GM12878 (cell line): ENCODE results near the gene RANBP3. TPM values are rescaled to one million over a fixed set of nuclear protein-coding genes. Genes with fewer than 3 reads are reported as not detected.
"Not testable (repeated sequence)": the region's sequence is repeated elsewhere in the genome, so short reads cannot be mapped to it uniquely, and the experiment has no call there.

Experiments
- ATAC-seq: fragments of 200-7000 bp; cut with Tn5 transposase; 3 replicates; pipeline ENCODE4 v1.9.1; 2020; ENCODE audit warnings: mild to moderate bottlenecking, moderate library complexity
- BruUV-seq: library from RNA; stranded (reverse); fragments of 400-500 nt; replicated peaks from 2 replicates; lab custom pipeline; 2021; lab: Mats Ljungman, UMichigan
- CTCF ChIA-PET: fragments of 300-600 bp; sonication (Branson Sonifier 250); formaldehyde crosslinking; extraction: SDS; loops from one replicate; lab custom pipeline; 2021; ENCODE audit warnings: inconsistent platforms; lab: Yijun Ruan, JAX
- POLR2A ChIA-PET: fragments of 350-600 bp; formaldehyde crosslinking; extraction: SDS; loops from one replicate; lab custom pipeline; 2021; ENCODE audit warnings: inconsistent platforms; lab: Charles Lee
- RAD21 ChIA-PET: fragments of 300-600 bp; sonication (Branson Sonifier 250); formaldehyde crosslinking; loops from one replicate; lab custom pipeline; 2023; ENCODE audit warnings: antibody characterized with exemption; ENCODE audit not compliant: unreplicated experiment; lab: Charles Lee
- SMC1A ChIA-PET: fragments of 300-600 bp; sonication (Branson Sonifier 250); formaldehyde crosslinking; loops from one replicate; lab custom pipeline; 2023; ENCODE audit not compliant: unreplicated experiment, uncharacterized antibody; lab: Charles Lee
- DNase-seq: peaks from one replicate; pipeline ENCODE4 v3.0.0-alpha.2; 2011; ENCODE audit warnings: low read depth, low spot score
- FAIRE-seq: peaks from 3 replicates; lab custom pipeline; 2011; peaks lifted over from hg19 to GRCh38; lab: Jason Lieb, UNC
- H2AFZ ChIP-seq: 2 replicates; pipeline ENCODE4 v1.6.0; 2011; ENCODE audit warnings: low read depth, low read length, control low read depth; ENCODE audit not compliant: control insufficient read depth
- H3K27ac ChIP-seq: 2 replicates; pipeline ENCODE4 v1.5.1; 2011; ENCODE audit warnings: control low read depth; ENCODE audit not compliant: control insufficient read depth, insufficient read depth
- H3K27me3 ChIP-seq, 2 experiments: replicated peaks in 1 of 2; 2 replicates each; pipeline versions ENCODE4 v1.6.0 to v1.6.1; 2011; ENCODE audit warnings: low read length in 1 of 2; ENCODE audit not compliant: control insufficient read depth in 2 of 2, insufficient read depth in 2 of 2
- H3K36me3 ChIP-seq, 2 experiments: 2 replicates each; pipeline ENCODE4 v1.5.1; 2011; ENCODE audit warnings: low read length in 1 of 2; ENCODE audit not compliant: control insufficient read depth in 2 of 2, insufficient read depth in 2 of 2
- H3K4me1 ChIP-seq: 2 replicates; pipeline ENCODE4 v1.6.1; 2011; ENCODE audit warnings: mild to moderate bottlenecking, low read length, moderate library complexity, mixed read lengths; ENCODE audit not compliant: control insufficient read depth, insufficient read depth
- H3K4me2 ChIP-seq: 2 replicates; pipeline ENCODE4 v1.6.0; 2011; ENCODE audit warnings: control low read depth; ENCODE audit not compliant: control insufficient read depth, insufficient read depth
- H3K4me3 ChIP-seq: fragments of 200-600 bp; sonication (generic); 2 replicates; pipeline ENCODE4 v1.5.1; 2016
- H3K79me2 ChIP-seq: 2 replicates; pipeline ENCODE4 v1.6.0; 2011; ENCODE audit warnings: low read length; ENCODE audit not compliant: control insufficient read depth, insufficient read depth
- H3K9ac ChIP-seq: 2 replicates; pipeline ENCODE4 v1.8.0; 2011; ENCODE audit warnings: low read length, control low read depth, mixed read lengths; ENCODE audit not compliant: control insufficient read depth, insufficient read depth
- H3K9me3 ChIP-seq: replicated peaks from 3 replicates; pipeline ENCODE4 v1.5.1; 2011; ENCODE audit warnings: mild to moderate bottlenecking, low read length; ENCODE audit not compliant: control insufficient read depth, insufficient read depth
- H4K20me1 ChIP-seq: 2 replicates; pipeline ENCODE4 v1.6.0; 2011; ENCODE audit not compliant: control insufficient read depth, insufficient read depth
- BRCA1 ChIP-seq: IDR thresholded peaks from 2 replicates; pipeline ENCODE4 v1.6.1; 2011; ENCODE audit warnings: low read depth, low read length, improper control_type of control experiment
- IKZF1 ChIP-seq: fragments of 450-650 bp; conservative IDR thresholded peaks from 2 replicates; pipeline ENCODE4 v1.6.1; 2017; ENCODE audit warnings: antibody characterized with exemption, mild to moderate bottlenecking
- MXI1 ChIP-seq: fragments of 150-350 bp; IDR thresholded peaks from 2 replicates; pipeline ENCODE4 v1.6.1; 2011; ENCODE audit warnings: low read depth, mild to moderate bottlenecking, inconsistent platforms, low read length, improper control_type of control experiment
- NFYA ChIP-seq: IDR thresholded peaks from 2 replicates; pipeline ENCODE4 v1.6.1; 2011; ENCODE audit warnings: low read depth, mild to moderate bottlenecking, low read length, improper control_type of control experiment, borderline replicate concordance
- NR2C1 ChIP-seq: fragments of 450-650 bp; IDR thresholded peaks from 2 replicates; pipeline ENCODE4 v1.6.1; 2017; ENCODE audit warnings: antibody characterized with exemption, mild to moderate bottlenecking, moderate library complexity
- RAD21 ChIP-seq: IDR thresholded peaks from 2 replicates; pipeline ENCODE4 v1.6.1; 2011; ENCODE audit warnings: mild to moderate bottlenecking, low read depth, low read length, moderate library complexity; ENCODE audit not compliant: insufficient read depth
- RFX5 ChIP-seq: IDR thresholded peaks from 2 replicates; pipeline ENCODE4 v1.6.1; 2011; ENCODE audit warnings: low read depth, low read length, improper control_type of control experiment
- SMC3 ChIP-seq: IDR thresholded peaks from 2 replicates; pipeline ENCODE4 v1.6.1; 2011; ENCODE audit warnings: low read length, improper control_type of control experiment, borderline replicate concordance
- YY1 ChIP-seq: IDR thresholded peaks from 2 replicates; pipeline ENCODE4 v1.6.1; 2011; ENCODE audit warnings: low read depth, mild to moderate bottlenecking, low read length
- WGBS: methylation state at CpG from one replicate; pipeline ENCODE4 v1.1.6; 2016; ENCODE audit warnings: low lambda C conversion rate; ENCODE audit not compliant: insufficient replicate concordance, insufficient coverage; ENCODE audit errors: missing lambda C conversion rate; 5-methylcytosine and 5-hydroxymethylcytosine counted together
- in situ Hi-C: fragments of 300-500 bp; cut with MboI; formaldehyde crosslinking; loops from 9 replicates; pipeline ENCODE4 v1.14.3; 2018; ENCODE audit warnings: mixed read lengths
- intact Hi-C: fragments of 100-400 bp; cut with micrococcal nuclease; formaldehyde crosslinking; loops from one replicate; pipeline ENCODE4 v1.14.2; 2022; ENCODE audit not compliant: unreplicated experiment
- polyA plus RNA-seq, 11 experiments: library from polyadenylated mRNA; depleted of rRNA in 4 of 11; unstranded in 6 of 11; stranded (reverse) in 5 of 11; fragments of >200 nt; fragmentation: Nextera tagmentation in 4 of 11; fragmentation: Illumina TruSeq in 1 of 11; extraction: Ambion mirVana in 4 of 11; extraction: Trizol in 1 of 11; gene quantifications; 1 replicate in 1 of 11; 2 replicates in 10 of 11; pipeline versions ENCODE4 v1.2.1 to v1.2.3, GENCODE V29; 2011 to 2016; ENCODE audit warnings: inconsistent platforms in 2 of 11, missing spikeins in 2 of 11, low read depth in 1 of 11
- total RNA-seq, 4 experiments: library from RNA; depleted of rRNA in 3 of 4; stranded (reverse); fragments of >200 nt in 3 of 4; fragmentation: Illumina TruSeq in 1 of 4; extraction: Trizol in 1 of 4; gene quantifications; 2 replicates each; pipeline versions ENCODE4 v1.2.1 to v1.2.3, GENCODE V29; 2013 to 2021
- TF ChIP-seq, protein P1 (sequence below), 3 experiments: IDR thresholded peaks in 2 of 3; conservative IDR thresholded peaks in 1 of 3; 2 replicates each; pipeline ENCODE4 v1.5.1; 2011; ENCODE audit warnings: low read depth in 3 of 3, low read length in 3 of 3, mild to moderate bottlenecking in 3 of 3, control low read depth in 2 of 3, moderate library complexity in 2 of 3, inconsistent platforms in 1 of 3, mixed read lengths in 1 of 3; ENCODE audit not compliant: control insufficient read depth in 2 of 3, insufficient read depth in 1 of 3; ENCODE audit errors: extremely low read depth in 1 of 3

Gene RANBP3
- total and polyA plus RNA-seq, 10 of the 15 experiments (the other 5 are each of a cell fraction or from before 2014, with no cell fraction given): 1.1 to 81.6 (median 60.0) TPM

DNA sequence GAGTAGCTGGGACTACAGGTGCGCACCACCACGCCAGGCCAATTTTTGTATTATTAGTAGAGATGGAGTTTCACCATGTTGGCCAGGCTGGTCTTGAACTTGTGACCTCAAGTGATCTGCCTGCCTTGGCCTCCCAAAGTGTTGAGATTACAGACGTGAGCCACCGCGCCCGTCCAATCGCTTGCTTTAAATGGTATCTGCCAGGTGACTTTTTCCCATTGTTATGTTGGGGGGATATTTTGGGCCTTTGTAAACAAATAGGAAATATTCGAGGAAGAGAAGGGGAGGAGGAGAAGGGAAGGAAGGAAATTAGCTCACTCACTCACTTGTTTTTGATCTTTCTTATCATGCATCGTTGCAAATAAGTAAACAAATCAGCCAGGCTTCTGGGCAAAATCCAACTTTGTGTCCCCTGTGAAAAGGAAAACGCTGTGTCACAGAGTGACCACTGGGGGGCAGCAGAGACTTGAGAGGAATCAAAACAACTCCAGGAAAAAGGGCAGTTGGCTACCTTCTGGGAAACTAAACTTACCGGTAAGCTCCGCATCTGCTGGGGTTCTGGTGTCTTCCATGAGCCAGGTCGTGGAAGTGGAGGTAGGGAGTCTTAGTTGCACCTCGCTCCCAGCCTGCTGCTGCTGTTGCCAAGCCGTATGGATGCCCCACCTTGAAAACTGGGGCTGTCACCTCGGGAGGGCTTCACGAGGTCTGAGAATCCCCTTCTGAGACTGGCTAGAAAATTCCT, 9.3 kb upstream of the RANBP3 start:
- FAIRE-seq: no peak
- no peak overlapping the region for H3K27ac ChIP-seq

DNA sequence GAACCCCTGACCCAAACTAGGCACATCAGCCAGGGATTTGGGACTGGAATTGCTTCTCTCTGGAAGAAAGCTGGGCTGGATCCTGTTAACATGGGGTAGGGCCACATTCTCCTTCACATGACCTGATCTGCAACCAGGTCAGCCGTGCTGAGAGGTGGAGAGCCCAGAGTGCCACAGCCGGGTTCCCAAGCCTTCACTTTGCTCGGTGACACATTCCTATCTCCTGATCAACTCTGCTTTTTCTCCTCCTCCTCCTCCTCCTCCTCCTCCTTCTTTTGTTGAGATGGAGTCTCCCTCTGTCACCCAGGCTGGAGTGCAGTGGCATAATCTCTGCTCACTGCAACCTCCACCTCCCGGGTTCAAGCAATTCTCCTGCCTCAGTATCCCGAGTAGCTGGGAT, 7.9 kb upstream of the RANBP3 start:
- ChIA-PET RAD21 (interaction anchor here (1.4 to 2.1 kb wide), 3 partner anchors 18 to 55 kb away, joined by 3 to 11 read pairs (median 9); no protein-coding TSS in a partner anchor), CTCF (interaction anchor here (0.5 to 7.8 kb wide), 4 partner anchors 15 to 412 kb away, joined by 3 to 76 read pairs (median 14); no protein-coding TSS in a partner anchor), SMC1A (interaction anchor here (1.4 to 4.2 kb wide), 3 partner anchors 18 to 140 kb away, joined by 4 to 26 read pairs (median 24); no protein-coding TSS in a partner anchor)
- in situ Hi-C loops, FAIRE-seq, H3K36me3 ChIP-seq, H3K79me2 ChIP-seq, BruUV-seq, DNase-seq, H3K4me1 ChIP-seq, H3K27me3 ChIP-seq, H2AFZ ChIP-seq, H3K4me2 ChIP-seq, H3K9ac ChIP-seq, POLR2A ChIA-PET, ATAC-seq, H3K27ac ChIP-seq, H3K4me3 ChIP-seq, H4K20me1 ChIP-seq, H3K9me3 ChIP-seq: not testable (repeated sequence)
- 82% methylated on average over 5 of the region's 5 CpGs for WGBS
- intact Hi-C loops: loop anchor here (2.0 kb wide), 1 partner anchor 37 kb away; no protein-coding TSS in a partner anchor

More for the DNA sequence above, 9.3 kb upstream of the RANBP3 start:
- RAD21 ChIA-PET: interaction anchor here (0.6 to 4.7 kb wide), 7 partner anchors 12 to 183 kb away, joined by 3 to 19 read pairs (median 16); no protein-coding TSS in a partner anchor
- Histone ChIP-seq H4K20me1 (no peaks in the 10 kb centered on the region), H3K79me2 (no peaks in the 10 kb centered on the region), H3K4me3 (peak overlapping the region; percentile 40; the same call in 1 of the 2 replicates), H3K36me3 (no peaks in the 10 kb centered on the region), H3K4me1 (peaks cover 8% of the 10 kb centered on the region), H3K9ac (peak overlapping the region; percentile 64), H3K9me3 (no peaks in the 10 kb centered on the region), H3K27me3 (no peaks in the 10 kb centered on the region), H2AFZ (peak overlapping the region; percentile 94), H3K4me2 (peak overlapping the region; percentile 98)
- POLR2A ChIA-PET: interaction anchor here (0.8 to 1.7 kb wide), 3 partner anchors 12 to 35 kb away, joined by 3 to 4 read pairs (median 3); no protein-coding TSS in a partner anchor
- in situ Hi-C loops (no loop called here), intact Hi-C loops (loop anchor here (1.0 to 2.0 kb wide), 3 partner anchors 36 to 138 kb away; no protein-coding TSS in a partner anchor)
- SMC1A ChIA-PET: interaction anchor here (1.2 to 4.2 kb wide), 10 partner anchors 8 to 139 kb away, joined by 4 to 28 read pairs (median 9); partner anchors contain the start of gene RANBP3
- CTCF ChIA-PET: interaction anchor here (0.6 to 7.8 kb wide), 20 partner anchors 8 to 183 kb away, joined by 3 to 76 read pairs (median 6); partner anchors contain the start of gene RANBP3
- TF ChIP-seq YY1 (peak; percentile 42; the same call in 1 of the 2 replicates), RFX5 (peak; percentile 47; the same call in 1 of the 2 replicates), RAD21 (peak; percentile 84), SMC3 (peak; percentile 68; the same call in 1 of the 2 replicates), NR2C1 (no peak), NFYA (no peak), MXI1 (0 out of 2 replicates have a peak, but pooled peaks have one; percentile 14), IKZF1 (peak; percentile 55), BRCA1 (0 out of 2 replicates have a peak, but pooled peaks have one; percentile 32)
- TF ChIP-seq, protein P1, sequence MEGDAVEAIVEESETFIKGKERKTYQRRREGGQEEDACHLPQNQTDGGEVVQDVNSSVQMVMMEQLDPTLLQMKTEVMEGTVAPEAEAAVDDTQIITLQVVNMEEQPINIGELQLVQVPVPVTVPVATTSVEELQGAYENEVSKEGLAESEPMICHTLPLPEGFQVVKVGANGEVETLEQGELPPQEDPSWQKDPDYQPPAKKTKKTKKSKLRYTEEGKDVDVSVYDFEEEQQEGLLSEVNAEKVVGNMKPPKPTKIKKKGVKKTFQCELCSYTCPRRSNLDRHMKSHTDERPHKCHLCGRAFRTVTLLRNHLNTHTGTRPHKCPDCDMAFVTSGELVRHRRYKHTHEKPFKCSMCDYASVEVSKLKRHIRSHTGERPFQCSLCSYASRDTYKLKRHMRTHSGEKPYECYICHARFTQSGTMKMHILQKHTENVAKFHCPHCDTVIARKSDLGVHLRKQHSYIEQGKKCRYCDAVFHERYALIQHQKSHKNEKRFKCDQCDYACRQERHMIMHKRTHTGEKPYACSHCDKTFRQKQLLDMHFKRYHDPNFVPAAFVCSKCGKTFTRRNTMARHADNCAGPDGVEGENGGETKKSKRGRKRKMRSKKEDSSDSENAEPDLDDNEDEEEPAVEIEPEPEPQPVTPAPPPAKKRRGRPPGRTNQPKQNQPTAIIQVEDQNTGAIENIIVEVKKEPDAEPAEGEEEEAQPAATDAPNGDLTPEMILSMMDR (IDR thresholded peaks at IDR 0.05 in 2 of 3, conservative IDR thresholded peaks at IDR 0.05 in 1 of 3; ENCODE audit: control insufficient read depth in 2 of 3, extremely low read depth in 1 of 3, insufficient read depth in 1 of 3, low read depth in 3 of 3, low read length in 3 of 3): peak; percentile 89 to 95 (median 95)
- peak; percentile 75 for ATAC-seq
- 25% methylated on average over 17 of the region's 17 CpGs for WGBS
- no TSS peak for BruUV-seq
- DNase-seq: peak; percentile 19
